Measurements from ENCODE around the gene UBA3.
A peak's percentile ranks its signal among the peaks of the same experiment; 100 is the strongest.

The UBA3 gene

DNA sequence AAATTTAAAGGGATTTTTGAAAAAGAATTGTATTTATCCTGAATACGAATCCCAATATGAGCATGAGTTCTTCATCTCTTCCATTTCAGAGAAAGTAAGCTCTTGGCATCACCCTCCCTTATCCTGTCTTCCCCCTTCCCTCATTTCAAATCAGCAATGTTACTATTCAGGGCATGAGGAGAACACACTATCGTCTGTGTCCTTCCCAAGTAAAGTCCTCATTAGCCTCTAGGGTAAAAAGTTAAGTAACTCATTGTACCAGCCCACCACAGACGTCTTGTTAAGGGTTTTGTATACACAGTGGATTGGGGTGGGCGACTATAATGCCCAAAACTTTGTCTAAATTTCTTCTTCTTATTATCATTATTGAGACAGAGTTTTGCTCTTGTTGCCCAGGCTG lies 19.4 kb upstream of the UBA3 start:
- no peak for DNase-seq (ENCODE audit: low read depth in 3 of 3)

DNA sequence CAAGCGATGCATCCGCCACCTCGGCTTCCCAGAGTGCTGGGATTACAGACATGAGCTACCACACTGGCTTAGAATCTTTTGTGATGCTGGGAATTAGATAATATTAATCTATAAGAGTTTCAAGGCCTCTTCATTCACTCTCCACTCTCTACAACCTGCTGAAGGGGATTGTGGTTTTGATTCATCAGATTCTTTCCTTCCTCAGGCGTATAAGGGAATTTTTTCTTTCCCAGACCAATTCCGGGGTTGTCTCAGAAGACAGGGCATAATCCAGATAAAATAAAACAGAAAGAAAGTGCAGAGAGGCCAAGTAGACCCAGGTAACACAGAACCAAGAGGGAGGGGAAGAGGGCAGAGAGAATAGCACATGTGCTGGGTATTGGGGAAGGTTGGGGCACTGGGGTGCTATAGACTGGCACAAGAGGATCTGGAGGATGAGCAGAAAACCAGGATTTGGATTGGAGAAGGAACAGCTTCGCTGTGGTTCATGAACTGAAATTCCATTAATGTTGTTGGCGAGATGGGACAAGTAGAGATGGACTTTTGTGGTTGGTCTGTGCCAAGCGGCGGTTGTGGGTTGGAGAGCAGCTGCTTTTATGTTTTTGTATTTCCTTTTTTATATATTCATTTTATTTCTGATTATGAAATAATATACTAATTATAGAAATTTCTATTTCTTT lies 17.4 kb upstream of the UBA3 start:
- no peak for DNase-seq (ENCODE audit: low read depth in 3 of 3)

- no peak for DNase-seq (ENCODE audit: low read depth in 3 of 3)
Measured at GRCh38 chr3:69096299-69096698, 16.1 kb upstream of the UBA3 start.

GRCh38 chr3:69095636-69096035 lies 15.5 kb upstream of the UBA3 start:
- no peak for DNase-seq (ENCODE audit: low read depth in 3 of 3)

GRCh38 chr3:69094467-69095205 lies 14.5 kb upstream of the UBA3 start:
- no peak for DNase-seq (ENCODE audit: low read depth in 3 of 3)

DNA sequence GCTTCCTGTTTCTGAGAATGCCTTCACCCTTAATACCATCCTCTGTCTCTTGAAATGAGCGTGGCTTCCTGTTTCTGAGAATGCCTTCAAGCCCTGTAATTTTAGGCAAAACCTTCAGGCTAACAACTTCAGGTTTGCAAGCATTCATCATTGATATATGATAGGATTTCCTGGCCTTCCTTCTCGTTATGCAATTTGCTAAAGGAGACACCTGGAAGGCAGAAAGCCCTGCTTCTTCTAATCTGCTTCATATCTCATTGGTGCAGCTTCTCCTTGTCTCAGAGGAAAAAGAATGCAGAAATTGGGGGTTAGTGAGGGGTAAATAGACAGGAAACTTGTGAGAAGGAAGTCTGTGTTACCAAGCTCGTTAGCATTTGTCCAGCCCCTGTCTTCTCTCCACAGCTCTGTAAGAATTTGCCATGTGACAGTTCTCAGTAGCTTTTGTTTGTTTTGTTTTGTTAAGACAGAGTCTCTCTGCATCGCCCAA lies 11.9 kb upstream of the UBA3 start:
- DNase-seq (ENCODE audit: low read depth in 3 of 3), result no peak

DNA sequence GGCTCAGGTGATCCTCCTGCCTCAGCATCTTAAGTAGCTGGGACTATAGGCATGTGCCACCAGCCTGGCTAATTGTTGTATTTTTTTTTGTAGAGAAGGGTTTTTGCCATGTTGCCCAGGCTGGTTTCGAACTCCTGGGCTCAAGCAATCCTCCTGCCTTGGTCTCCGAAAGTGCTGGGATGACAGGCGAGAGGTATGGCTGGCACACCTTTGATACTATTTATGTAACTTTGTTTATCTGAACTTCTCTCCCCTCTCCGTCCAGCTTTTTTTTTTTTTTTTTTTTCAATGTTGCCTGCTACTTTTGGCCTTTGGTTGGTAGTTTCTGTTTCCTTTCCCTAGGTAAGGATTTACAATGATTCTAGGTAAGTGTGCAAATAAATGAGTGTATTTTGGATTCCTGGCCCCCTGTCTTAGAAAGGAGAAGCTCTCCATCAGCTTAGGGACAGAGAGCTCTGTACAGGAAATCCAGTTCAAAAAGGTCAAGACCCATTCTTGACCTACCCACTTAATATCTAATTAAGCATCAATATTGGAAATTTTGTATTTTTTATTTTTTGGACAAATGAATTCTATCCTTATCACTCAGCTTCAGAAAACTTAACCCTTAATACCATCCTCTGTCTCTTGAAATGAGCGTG lies 11.3 kb upstream of the UBA3 start:
- no peak for DNase-seq (ENCODE audit: low read depth in 3 of 3)

- no peak for DNase-seq (ENCODE audit: low read depth in 3 of 3)
Measured at GRCh38 chr3:69090021-69090420, 9.9 kb upstream of the UBA3 start.

DNA sequence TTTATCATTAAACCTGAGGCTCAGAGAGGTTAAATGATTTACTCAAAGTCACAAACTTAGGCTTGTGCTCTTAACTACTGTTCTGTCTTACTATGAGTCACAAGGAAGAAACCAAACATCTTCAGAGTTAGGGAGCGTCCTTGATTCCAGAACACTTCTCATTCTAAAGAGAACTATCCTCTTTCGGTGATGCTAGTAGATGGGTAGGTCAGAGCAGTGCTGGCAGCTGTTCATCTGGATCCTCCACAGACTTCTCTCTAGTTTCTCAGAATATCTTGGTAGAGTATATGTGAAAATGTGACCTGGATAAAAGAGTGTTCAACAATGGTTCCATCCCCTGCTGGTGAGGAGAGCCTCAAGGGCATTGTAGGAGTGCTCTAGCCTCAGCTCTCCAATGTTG lies 7.9 kb upstream of the UBA3 start:
- no peak for DNase-seq (ENCODE audit: low read depth in 3 of 3)

DNA sequence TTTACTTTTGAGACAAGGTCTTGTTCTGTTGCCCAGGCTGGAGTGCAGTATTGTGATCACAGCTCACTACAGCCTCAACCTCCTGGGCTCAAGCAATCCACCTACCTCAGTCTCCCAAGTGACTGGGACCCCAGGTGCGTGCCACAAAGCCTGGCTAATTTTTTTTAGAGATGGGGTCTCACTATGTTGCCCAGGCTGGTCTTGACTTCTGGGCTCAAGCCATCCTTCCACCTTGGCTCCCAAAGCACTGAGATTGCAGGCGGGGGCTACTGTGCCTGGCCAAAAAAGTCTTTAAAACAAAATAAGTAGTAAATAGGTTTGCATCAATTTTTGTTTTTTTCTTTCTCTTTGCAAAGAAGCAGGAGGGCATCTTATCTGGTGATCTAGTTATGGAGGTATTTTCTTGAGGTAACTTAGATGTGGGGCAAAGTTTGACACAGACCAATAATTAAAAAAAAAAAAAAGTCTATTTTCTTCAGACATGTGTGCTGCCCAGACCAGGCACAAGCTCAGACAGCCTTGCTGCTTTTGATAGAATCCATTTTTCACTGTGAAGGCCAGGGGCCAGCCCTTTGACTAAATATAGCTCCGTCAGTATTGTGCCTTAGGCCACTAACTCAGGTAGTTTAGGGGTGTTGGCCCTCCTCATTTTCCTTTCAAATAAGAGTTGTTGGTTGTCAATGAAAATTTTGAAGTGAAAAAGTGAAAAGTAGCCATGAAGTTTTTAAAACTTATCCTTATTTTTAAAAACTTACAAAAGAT lies 7.0 kb upstream of the UBA3 start:
- no peak for DNase-seq (ENCODE audit: low read depth in 3 of 3)

- DNase-seq (ENCODE audit: low read depth in 3 of 3), result peak; percentile 67 to 80 (median 77)
Measured at GRCh38 chr3:69085833-69086722, 5.9 kb upstream of the UBA3 start.

- no peak for DNase-seq (ENCODE audit: low read depth in 3 of 3)
Measured at GRCh38 chr3:69085168-69085832, 5.1 kb upstream of the UBA3 start.

DNA sequence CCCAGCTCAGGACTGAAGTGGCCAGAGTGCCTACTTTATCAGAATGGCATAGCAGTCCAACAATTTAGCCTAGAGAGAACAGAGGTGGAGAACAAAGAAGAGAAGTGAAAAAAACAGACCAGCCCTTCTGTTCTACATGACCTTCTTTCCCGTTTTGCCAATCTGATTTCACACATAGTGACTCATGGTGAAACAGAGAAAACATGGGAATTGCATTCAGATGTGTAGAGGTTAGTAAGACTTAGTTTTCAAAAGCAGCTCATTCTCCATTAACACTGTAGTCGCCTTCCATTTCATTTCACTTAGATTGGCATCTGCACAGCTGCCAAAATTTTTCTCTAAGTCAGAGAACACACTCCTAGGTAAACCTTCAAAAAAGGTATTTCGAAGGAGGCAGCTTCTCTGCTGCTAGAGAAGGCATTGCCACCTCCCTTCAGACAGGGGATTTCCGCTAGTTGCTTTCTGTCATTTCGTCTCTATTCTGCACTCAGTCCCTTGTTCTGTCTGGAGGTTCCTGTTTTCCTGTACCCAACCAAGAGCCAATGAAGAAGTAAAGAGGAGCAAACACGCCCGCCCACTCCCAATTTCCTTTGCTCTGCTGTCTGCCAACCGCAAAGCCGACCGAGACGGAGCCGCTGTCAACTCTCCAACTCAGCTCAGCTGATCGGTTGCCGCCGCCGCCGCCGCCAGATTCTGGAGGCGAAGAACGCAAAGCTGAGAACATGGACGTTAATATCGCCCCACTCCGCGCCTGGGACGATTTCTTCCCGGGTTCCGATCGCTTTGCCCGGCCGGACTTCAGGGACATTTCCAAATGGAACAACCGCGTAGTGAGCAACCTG lies 4.4 kb upstream of the UBA3 start, which contains the start of gene ARL6IP5:
Gene ARL6IP5, plus strand, starts transcription at position 612 of the 842 bp plus-strand sequence. Its CDS starts 111 bp downstream, at position 723.
- DNase-seq (ENCODE audit: low read depth in 3 of 3), result peak; percentile 83 to 90 (median 90)

- DNase-seq (ENCODE audit: low read depth in 3 of 3), result peak; percentile 63 to 76 (median 63)
Measured at GRCh38 chr3:69082805-69083204, 2.6 kb upstream of the UBA3 start.

GRCh38 chr3:69082361-69082760 lies 2.2 kb upstream of the UBA3 start:
- no peak for DNase-seq (ENCODE audit: low read depth in 3 of 3)

DNA sequence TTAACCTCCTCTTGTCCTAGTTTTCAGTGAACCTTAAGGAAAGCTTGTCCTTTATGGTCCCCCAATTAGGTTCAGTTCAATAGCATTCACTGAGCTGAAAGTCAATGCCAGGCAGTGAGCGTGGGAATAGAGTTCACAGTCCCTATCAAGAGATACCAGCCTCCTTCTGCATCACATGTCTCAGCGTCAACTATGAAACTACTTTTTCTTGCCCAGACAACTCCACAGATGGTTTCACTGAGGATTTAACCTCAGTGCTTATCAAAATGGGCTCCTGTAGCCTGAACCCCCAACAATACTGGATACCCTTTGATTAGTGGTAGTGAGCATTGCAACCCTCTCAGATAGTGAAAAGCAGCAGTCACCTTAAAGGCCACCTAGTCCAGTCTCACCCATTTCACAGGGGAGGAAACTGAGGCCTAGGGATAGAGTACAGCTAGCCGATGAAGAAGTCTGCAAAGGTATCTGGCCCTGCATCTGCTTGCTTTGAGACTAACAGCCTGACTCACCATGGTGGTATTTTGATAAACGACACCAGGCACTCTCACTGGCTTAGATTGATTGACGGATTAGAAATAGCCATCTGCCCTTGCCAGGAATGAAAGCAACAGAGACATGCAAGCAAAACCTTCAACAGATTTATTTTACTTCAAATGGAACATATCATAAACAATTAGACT lies 1.6 kb upstream of the UBA3 start:
- DNase-seq (ENCODE audit: low read depth in 3 of 3), result no peak

DNA sequence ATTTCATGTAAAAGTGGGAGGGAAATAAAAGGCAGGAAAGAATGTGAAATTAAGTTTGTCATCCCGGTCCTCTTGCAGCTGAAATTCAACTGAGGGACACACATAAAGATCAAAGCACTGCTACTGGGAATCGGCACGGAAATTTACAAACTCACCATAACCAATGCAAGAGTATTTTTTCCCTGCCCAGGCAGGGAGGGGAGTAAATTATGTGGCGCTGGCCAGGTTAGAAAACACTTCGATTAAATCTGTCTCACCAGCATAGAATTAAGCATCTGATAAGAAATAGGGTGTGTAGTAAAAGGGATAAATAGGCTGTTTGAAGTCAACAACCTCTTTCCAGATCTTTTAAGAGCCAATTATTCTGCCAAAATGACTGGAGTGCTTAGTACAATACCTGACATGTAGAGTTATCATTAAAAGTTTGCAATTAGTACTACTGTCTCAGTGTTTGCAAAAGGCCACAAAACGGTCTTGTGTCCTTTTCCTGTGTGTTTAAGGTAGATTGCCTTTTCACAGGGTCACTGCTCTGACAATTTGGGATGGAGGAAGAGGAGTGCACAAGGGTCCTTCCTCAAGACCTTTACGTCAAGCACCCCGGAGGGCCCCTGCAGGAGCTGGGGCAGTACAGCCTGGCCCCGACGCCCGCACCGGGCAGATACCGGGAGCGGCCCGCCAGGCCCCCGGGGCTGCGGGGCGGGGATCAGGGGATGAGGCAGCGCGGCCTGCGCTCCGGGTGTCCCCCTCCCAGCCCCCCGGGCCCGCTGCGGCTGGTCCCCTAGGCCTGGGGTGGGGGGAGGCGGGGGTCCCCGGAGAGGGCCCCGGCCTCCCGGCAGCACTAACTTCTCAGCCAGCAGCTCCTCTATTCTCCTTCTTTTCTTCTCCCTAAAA lies 651 bp downstream of the UBA3 start:
- no peak for DNase-seq (ENCODE audit: low read depth in 3 of 3)

GRCh38 chr3:69072928-69073327 lies 7.2 kb downstream of the UBA3 start:
- DNase-seq (ENCODE audit: low read depth in 3 of 3), result no peak

Measured in stimulated activated CD4-positive, alpha-beta T cell treated with anti-CD3 and anti-CD28 coated beads, TNF-alpha, amount 100 ng/mL, for 48 hours (primary cell).